Keratinocyte (primary cell): ENCODE results near the gene AP2A2.

Experiments used
- EZH2 ChIP-seq: IDR thresholded peaks from one replicate; pipeline ENCODE4 v1.6.1; 2012; ENCODE audit warnings: inconsistent platforms, mild to moderate bottlenecking, low read length, moderate library complexity
- TF ChIP-seq, protein P1 (sequence below), 3 experiments: IDR thresholded peaks in 1 of 3; conservative IDR thresholded peaks in 1 of 3; optimal IDR thresholded peaks in 1 of 3; 2 replicates in 2 of 3; 3 replicates in 1 of 3; pipeline versions ENCODE3 to v1.5.1; 2011; ENCODE audit warnings: low read length in 3 of 3, mild to moderate bottlenecking in 3 of 3, moderate library complexity in 2 of 3, control low read depth in 1 of 3, inconsistent platforms in 1 of 3; ENCODE audit not compliant: insufficient read depth in 2 of 3; ENCODE audit errors: extremely low read depth in 1 of 3

DNA sequence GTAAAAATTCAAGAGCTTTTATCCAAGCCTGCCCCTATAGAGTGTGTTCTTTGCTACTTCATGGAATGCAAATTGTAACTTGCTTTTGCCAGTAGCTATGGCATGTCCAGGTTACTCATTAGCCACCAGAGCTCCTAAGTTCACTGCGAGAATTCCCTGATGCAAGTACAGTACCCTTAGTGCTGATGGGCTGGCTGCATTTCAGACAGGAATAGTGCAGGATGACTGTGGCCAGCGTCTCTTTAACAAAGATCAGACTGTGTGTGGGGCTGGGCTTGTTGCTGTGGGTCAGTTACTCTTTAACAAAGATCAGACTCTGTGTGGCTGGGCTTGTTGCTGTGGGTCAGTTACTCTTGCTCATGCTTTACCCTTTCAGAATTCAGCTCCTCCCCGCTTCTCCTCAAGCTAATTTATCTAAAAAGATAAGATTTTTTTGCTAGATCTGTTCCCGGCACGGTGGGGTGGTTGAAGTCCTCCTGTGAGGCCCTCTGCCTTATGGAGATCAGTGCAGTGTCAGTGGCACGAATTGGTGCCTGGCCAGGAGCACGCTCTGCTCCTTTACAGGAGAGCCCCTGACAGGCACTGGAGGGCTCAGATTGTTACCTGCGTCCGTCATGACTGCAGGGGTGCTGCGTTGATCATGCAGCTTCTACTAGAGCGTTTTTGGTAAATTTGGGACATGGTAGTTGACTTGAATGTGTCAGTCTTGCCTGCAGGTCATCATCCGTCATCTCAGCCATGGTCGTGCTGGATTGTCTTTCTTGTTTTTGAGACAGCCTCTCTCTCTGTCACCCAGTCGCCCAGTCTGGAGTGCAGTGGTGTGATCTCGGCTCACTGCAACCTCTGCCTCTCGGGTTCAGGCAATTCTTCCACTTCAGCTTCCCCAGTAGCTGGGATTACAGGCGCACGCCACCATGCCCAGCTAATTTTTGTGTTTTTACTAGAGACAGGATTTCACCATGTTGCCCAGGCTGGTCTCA is 27.0 kb downstream of the AP2A2 start:
- TF ChIP-seq, protein P1, sequence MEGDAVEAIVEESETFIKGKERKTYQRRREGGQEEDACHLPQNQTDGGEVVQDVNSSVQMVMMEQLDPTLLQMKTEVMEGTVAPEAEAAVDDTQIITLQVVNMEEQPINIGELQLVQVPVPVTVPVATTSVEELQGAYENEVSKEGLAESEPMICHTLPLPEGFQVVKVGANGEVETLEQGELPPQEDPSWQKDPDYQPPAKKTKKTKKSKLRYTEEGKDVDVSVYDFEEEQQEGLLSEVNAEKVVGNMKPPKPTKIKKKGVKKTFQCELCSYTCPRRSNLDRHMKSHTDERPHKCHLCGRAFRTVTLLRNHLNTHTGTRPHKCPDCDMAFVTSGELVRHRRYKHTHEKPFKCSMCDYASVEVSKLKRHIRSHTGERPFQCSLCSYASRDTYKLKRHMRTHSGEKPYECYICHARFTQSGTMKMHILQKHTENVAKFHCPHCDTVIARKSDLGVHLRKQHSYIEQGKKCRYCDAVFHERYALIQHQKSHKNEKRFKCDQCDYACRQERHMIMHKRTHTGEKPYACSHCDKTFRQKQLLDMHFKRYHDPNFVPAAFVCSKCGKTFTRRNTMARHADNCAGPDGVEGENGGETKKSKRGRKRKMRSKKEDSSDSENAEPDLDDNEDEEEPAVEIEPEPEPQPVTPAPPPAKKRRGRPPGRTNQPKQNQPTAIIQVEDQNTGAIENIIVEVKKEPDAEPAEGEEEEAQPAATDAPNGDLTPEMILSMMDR (optimal IDR thresholded peaks at IDR 0.05 in 1 of 3, IDR thresholded peaks at IDR 0.05 in 1 of 3, conservative IDR thresholded peaks at IDR 0.05 in 1 of 3; ENCODE audit: extremely low read depth in 1 of 3, insufficient read depth in 2 of 3, low read length in 3 of 3): no peak
- no peak for TF ChIP-seq EZH2
